GM21717 (cell line): Measurements from ENCODE around the gene ZNF236.
A peak's percentile ranks its signal among the peaks of the same experiment; 100 is the strongest.

Experiments
- ATAC-seq: cut with Tn5 transposase; IDR thresholded peaks from one replicate; pipeline ENCODE4 v1.9.1; 2021; ENCODE audit warnings: mild to moderate bottlenecking, moderate library complexity; ENCODE audit not compliant: unreplicated experiment

Gene ZNF236

GRCh38 chr18:76855594-76855993, 33.2 kb downstream of the ZNF236 start:
- no peak for ATAC-seq

GRCh38 chr18:76857476-76857875, 35.1 kb downstream of the ZNF236 start:
- no peak for ATAC-seq

DNA sequence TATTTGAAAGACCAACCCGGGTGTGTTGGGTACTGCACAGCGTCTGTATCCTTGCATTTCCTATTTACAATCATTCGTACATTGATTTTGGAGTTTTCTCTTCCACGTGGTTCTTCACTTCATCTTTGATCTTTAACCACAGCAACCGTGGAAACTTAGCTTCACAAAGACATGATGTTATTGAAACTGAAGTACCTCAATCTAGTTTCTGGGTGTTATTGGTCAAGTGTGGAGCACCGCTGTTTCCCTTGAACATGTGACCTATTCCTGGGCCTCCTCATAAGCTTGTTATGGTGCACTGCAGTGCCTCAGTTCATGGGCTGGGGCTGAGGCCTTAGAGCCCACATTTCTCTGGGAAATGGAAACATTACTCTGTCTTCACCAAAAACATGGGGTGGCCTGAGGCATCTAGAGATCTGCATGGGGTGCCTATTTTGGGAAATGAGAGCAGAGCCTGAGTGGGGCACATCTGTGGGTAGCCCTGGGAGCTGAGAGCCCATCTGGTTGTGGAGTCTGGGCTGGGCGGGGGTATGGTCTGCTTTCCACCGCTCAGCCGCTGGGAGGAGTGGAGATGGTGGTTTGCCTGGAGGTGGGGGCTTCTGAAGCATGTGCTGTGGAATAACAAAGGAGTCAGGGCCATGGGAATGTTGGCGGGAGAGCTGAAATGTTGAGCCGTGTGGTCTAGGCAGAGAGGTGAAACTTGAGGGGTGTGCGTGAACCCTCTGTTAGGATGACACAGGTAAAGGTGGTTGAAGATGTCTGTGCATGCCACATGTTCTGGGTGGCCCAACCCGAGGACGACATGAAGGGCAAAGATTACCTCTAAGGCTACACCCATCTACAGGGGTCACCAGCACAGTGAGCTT, 37.4 kb downstream of the ZNF236 start:
- ATAC-seq, result peak; percentile 79

DNA sequence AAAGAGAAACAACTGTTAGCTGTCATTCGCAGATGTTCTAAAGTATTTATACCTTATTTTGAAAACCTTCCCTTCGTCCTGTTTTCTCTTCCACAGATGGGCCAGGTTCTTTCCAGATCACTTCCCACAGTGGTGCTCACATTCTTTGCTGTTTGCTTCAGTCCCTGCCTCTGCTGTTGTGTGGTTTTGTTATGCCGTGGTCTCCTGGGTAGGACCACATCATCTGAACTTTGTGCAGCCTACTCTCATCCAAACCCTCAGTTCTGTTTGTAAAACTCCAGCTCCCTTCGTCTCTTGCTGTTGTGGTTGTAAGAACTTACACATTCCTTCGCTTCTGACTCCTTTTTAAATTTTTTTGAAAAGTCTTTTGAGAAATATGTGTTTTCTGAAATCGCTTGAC, 38.1 kb downstream of the ZNF236 start:
- ATAC-seq, result no peak

DNA sequence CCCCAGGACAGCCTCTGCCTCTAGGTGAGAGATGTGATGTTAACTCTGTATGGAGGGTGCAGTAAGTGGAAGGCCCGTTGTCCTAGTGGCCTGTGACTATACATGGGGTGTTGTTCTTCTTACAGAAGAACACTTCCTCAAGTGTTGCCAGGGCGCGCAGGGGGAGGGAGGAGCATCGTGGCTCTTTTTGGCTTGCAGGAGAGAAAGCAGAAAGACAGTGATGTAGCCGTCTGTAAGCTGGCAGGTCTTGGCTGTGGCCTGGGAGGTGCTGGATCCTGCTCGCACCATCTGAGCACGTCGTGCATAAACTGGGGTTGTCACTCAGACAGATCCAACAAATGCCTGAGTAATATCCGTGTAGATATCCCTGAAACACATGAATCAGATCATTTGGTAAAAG, 44.3 kb downstream of the ZNF236 start:
- no peak for ATAC-seq

GRCh38 chr18:76873311-76873710, 51.0 kb downstream of the ZNF236 start:
- no peak for ATAC-seq

GRCh38 chr18:76873713-76874112, 51.4 kb downstream of the ZNF236 start:
- ATAC-seq, result no peak

DNA sequence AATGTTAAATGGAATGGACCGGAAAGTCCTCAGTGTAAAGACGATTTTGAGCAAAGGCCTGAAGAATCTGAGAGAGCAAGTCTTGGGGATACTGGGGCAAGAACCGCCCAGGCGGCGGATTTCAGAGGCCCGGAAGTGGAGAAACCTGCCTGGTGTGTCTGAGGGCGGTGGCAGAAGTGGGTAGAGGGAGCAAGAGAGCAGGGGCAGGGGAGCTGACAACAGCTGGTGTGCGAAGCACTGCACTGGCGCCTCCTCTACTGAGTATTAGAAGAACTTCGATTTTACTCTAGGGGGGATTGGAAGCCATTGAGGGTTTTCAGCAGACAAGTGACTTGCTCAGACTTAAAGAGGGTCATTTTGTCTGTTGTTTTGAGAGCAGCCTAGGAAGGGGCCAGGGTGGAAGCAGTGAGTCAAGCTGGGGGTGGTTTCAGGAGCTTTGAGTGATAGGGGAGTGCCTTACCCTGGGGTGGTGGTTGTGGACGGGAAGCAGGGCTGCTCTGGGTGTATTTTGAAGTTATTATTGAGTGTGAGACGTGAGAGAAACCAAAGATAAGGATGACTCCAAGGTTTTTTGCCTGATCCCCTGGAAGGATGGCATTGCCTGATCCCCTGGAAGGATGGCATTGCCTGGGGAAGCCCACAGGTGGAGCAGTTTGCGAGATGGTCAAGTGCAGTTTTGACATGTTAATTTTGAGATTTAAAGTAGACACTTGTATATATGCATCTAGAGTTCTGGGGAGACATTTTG, 52.5 kb downstream of the ZNF236 start:
- ATAC-seq, result peak; percentile 17

DNA sequence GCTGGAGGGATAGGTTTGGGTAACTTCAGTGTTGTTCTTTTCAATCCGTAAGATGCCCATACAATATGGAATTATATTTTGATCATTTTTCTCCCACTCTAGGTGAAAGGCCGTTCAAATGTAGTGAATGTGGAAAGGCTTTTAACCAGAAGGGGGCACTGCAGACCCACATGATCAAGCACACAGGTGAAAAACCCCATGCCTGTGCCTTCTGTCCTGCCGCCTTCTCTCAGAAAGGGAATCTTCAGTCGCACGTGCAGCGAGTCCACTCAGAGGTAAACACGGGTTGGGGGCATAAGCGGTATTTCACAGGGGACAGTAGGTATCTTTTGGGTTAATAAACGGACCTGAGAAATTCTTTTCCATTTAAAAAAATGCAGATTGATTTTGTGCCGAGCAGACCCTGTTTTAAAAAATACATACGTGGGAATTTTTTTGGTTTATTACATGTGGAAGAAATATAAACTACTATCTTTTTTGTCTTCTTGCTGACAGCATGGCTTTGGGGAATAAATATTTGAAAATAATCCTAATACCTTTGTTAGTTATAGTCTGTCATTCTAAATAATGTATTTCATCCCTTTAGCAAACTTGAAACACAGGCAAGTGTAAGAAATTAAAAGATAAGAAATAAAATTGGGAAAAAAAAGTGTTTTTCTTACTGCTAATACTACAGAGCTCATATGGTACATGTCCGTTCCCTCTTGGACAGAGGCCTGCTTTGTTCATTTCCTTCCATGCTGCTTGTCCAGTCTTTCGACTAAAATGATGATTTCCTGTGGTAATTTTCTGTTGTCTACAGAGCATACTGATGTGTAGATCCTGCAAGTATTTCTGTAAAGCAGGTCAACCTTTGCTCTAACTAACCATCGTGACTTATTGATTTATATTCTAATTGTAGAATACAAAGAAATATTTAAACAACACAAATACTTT, 53.3 kb downstream of the ZNF236 start:
- ATAC-seq, result peak; percentile 67

DNA sequence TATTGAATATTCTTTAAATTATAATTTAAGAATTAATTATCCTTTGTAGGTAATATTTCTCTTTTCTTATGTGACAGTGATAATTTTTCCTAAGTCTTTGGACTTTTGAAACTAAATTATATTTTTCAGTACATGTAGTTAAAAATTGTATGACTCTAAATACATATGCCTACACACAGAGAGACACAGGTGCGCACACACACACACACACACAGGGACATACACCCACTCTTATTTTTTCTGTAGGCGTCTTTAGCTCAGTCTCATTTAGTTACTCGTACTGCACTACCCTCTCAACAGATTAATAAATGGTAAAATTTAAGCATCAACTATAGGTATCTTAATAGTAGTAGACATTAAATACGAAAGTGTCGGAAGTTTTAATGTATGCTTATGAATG, 56.1 kb downstream of the ZNF236 start:
- ATAC-seq, result no peak

DNA sequence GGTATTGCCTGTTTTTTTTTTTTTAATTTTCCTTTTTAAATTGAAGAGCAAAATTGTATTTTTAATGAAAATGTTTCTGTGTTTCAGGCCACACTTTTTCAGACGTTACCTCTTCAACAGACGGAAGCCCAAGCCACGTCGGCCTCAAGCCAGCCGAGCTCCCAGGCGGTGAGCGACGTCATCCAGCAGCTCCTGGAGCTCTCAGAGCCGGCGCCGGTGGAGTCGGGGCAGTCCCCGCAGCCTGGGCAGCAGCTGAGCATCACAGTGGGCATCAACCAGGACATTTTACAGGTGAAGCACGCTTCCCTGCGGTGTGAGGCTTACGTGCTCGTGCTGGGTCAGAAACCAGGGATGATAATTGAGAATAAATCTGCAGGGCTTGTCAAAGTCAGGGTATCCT, 57.7 kb downstream of the ZNF236 start:
- no peak for ATAC-seq

- no peak for ATAC-seq
Observed at GRCh38 chr18:76881744-76882143, 59.4 kb downstream of the ZNF236 start.

GRCh38 chr18:76882146-76882545, 59.8 kb downstream of the ZNF236 start:
- no peak for ATAC-seq

DNA sequence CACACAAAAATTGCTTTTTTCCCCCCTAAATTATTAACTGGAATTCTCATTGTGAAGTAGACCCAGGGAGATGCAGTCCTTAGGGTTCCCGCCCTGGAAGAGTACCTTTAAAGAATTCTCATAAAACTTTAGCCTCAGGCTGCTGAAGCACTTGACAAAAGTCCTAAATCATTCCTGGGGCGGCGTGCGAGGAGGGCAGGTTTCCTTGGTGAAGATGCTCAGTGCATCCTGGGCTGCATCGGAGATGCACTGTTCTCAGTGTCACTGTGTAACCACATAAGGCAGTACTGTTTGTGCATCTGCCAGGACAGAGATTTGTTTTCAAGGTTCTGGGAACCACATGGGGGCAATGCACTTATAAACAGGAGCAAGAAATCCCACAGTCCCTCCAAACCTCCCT, 62.6 kb downstream of the ZNF236 start:
- ATAC-seq, result no peak

DNA sequence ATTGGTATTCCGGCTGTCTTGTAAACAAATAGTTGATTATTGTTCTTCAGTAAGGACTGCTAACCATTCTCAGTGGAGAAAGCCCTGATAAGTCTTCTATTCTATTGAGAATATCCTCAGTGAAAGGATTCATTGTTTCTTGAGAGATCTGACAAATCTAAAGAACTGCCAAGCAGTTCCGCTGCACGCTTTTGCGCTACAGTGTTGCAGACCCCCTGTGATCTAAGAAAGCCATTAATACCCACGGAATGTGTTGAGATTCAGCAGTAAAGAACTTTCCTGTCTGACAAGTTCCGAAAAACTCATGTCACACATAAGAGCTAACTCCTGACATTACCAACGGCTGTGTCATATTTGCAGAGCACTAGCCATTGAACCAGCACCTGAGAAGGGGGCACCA, 63.8 kb downstream of the ZNF236 start:
- ATAC-seq, result no peak

- no peak for ATAC-seq
Observed at GRCh38 chr18:76889091-76889699, 66.8 kb downstream of the ZNF236 start.

- ATAC-seq, result no peak
Observed at GRCh38 chr18:76892832-76893231, 70.5 kb downstream of the ZNF236 start.

- ATAC-seq, result no peak
Observed at GRCh38 chr18:76894566-76895346, 72.4 kb downstream of the ZNF236 start.

DNA sequence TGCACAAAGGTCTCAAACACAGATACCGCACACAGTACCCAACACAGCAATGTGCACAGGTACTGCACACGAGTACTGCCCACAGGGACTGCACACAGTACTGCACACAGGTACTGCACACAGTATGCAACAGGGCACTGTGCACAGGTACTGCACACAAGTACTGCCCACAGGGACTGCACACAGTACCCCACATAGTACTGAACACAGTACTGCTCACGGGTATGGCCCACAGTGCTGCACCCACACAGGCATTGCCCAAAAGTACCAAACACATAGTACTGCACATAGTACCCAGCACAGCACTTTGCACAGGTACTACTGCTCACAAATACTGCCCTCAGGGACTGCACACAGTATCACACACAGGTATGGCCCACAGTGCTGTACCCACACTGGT, 73.1 kb downstream of the ZNF236 start:
- ATAC-seq, result no peak

DNA sequence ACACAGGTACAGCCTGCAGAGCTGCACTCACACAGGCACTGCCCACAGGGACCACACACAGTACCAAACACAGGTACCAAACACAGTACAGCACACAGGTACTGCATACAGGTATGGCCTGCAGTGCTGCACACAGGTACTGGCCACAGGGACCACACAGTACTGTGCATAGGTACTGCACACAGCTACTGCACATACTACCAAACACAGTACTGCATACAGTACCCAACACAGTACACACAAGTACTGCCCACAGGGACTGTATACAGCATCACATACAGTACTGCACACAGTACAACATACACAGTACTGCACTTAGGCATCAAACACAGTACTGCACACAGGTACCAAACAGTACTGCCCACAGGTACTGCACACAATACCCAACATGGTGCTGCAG, 74.3 kb downstream of the ZNF236 start:
- no peak for ATAC-seq
